H1 (cell line): ENCODE measurements around the gene KCNJ16. TPM values are rescaled to one million over a fixed set of nuclear protein-coding genes. Genes with fewer than 3 reads are reported as not detected.

Experiments used
- ATF2 ChIP-seq: IDR thresholded peaks from 2 replicates; pipeline ENCODE4 v1.6.1; 2012; ENCODE audit warnings: low read length, inconsistent platforms
- FOSL1 ChIP-seq: IDR thresholded peaks from 2 replicates; pipeline ENCODE4 v1.6.1; 2011; ENCODE audit warnings: mild to moderate bottlenecking, low read depth, low read length, moderate library complexity; ENCODE audit not compliant: insufficient read depth
- SP2 ChIP-seq: IDR thresholded peaks from 2 replicates; pipeline ENCODE4 v1.6.1; 2012; ENCODE audit warnings: mild to moderate bottlenecking, low read length, inconsistent platforms
- TBP ChIP-seq: IDR thresholded peaks from 2 replicates; pipeline ENCODE4 v1.6.1; 2011; ENCODE audit warnings: low read depth, low read length, improper control_type of control experiment
- polyA plus RNA-seq, 7 experiments: library from polyadenylated mRNA; depleted of rRNA in 3 of 7; stranded (reverse) in 5 of 7; unstranded in 2 of 7; fragments of >200 nt in 5 of 7; fragments of 200-250 nt in 2 of 7; gene quantifications; 1 replicate in 5 of 7; 2 replicates in 1 of 7; 4 replicates in 1 of 7; pipeline versions ENCODE4 v1.2.1 to v1.2.3, GENCODE V29; 2011 to 2013; ENCODE audit warnings: missing spikeins in 2 of 7, mixed read lengths in 2 of 7
- total RNA-seq: library from RNA; stranded (reverse); fragmentation: NEBNext Ultra II Directional; extraction: Animal tissue kit (Norgen Biotek cat#: 25700); gene quantifications from 2 replicates; pipeline ENCODE4 v1.2.1, GENCODE V29; 2021

Gene KCNJ16
- total and polyA plus RNA-seq, 2 of the 8 experiments (the other 6 are each of a cell fraction or from before 2014, with no cell fraction given) = not detected

- TF ChIP-seq ATF2 (no peak), FOSL1 (no peak), TBP (no peak), SP2 (no peak)
These were observed 97.4 kb downstream of the KCNJ16 start (continued) for GRCh38 chr17:70172449-70172848.
